HPDE6-E6E7 (cell line): ENCODE data around the gene DUS3L.
A peak's percentile ranks its signal among the peaks of the same experiment; 100 is the strongest.

Source experiments
- DNase-seq: peaks from one replicate; pipeline ENCODE4 v3.0.0; 2011; ENCODE audit warnings: missing footprints; ENCODE audit errors: extremely low spot score

DUS3L gene, protein sequence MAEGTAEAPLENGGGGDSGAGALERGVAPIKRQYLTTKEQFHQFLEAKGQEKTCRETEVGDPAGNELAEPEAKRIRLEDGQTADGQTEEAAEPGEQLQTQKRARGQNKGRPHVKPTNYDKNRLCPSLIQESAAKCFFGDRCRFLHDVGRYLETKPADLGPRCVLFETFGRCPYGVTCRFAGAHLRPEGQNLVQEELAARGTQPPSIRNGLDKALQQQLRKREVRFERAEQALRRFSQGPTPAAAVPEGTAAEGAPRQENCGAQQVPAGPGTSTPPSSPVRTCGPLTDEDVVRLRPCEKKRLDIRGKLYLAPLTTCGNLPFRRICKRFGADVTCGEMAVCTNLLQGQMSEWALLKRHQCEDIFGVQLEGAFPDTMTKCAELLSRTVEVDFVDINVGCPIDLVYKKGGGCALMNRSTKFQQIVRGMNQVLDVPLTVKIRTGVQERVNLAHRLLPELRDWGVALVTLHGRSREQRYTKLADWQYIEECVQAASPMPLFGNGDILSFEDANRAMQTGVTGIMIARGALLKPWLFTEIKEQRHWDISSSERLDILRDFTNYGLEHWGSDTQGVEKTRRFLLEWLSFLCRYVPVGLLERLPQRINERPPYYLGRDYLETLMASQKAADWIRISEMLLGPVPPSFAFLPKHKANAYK

DNA sequence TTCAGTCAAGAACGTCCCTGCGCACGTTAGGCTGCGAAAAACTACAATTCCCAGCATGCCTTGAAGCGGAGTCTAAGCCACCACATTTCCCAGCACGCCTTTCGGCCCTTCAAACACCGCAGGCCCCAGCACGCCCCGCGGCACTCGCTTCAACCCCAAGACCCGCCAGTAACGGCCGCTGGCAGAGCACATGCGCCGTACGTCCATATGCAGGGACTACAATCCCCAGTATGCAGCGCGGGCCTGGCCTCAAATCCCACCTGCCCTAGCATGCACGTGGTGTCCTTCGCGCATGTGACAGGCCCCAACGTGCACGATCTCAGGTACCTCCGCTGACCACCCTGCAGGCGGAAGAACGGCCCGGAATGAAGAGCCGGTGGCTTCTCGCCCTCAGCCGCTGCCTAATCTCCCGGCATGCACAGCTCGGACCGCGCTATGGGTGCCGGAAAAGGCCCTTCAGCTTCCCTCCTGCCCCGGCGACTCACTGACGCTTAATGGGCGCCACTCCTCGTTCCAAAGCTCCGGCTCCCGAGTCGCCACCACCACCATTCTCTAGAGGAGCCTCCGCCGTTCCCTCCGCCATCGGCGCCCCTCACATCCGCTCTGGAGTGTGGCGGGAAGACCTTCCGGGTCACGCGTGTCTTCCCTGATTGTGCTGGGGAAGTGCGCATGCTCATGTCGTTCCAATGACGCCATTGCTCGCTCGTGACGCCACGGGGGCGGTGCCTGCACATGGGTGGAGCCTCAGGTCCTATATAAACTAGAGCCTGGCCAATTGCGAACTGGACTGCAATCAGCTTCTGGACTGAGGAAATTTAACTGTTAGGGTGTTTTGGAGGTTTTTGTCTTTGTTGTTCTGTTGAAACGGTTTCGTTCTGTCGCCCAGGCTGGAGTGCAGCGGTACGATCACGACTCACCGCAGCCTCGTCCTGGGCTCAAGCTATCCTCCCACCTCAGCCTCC is at the start of gene DUS3L:
DUS3L (minus strand) TSS at position 605 of the 962 bp plus-strand sequence; CDS start at position 583, 22 bp downstream.
- peak; percentile 99 for DNase-seq

DNA sequence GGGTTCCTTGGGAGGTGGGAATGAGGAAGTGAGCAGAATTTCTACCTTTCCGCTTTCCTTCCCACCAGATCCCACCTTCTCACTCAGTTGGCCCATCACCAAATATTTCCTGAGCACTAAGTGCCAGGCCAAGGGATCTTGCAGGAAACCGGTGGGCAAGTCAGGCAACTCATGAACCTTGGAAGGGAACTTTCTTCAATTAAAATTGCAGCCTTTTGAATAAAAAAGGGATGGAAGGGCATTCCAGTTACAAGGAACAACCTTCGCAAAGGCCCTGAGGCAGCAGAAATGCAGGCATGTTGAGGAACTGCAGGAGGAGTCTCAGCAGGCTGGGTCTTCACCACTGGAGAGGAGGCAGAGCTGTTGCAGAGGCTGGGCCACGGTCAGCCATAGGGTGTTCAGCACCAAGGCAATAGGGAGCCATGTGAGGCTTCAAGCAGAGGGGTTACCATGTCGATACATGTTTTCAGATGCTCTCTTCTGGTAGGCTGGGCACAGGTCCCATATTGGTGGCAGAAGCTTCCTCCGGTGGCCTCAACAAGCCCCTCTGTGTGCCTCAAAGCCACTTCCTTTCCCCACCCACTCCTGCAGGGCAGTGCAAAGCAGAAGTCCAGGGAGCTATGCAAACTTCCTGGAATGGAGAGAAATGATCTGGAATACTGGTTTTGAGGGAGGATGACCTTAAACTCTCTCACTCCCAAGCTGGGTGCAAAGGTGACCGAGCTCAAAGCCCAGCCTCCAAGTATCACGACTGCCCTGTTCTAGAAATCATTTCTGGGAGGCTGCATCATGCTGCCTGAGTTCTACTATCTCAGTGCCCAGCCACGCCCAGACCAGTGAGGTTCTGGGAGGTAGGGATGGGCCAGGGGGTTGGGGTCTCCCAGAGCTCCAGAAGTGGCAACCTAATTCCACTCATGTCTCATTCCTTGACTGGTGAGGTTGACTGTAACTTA is 48.4 kb upstream of the DUS3L start, which contains the start of gene FUT6:
FUT6 (minus strand) TSS at position 638 of the 953 bp plus-strand sequence. CDS start 7,135 bp downstream, outside the sequence.
- no peak for DNase-seq

DNA sequence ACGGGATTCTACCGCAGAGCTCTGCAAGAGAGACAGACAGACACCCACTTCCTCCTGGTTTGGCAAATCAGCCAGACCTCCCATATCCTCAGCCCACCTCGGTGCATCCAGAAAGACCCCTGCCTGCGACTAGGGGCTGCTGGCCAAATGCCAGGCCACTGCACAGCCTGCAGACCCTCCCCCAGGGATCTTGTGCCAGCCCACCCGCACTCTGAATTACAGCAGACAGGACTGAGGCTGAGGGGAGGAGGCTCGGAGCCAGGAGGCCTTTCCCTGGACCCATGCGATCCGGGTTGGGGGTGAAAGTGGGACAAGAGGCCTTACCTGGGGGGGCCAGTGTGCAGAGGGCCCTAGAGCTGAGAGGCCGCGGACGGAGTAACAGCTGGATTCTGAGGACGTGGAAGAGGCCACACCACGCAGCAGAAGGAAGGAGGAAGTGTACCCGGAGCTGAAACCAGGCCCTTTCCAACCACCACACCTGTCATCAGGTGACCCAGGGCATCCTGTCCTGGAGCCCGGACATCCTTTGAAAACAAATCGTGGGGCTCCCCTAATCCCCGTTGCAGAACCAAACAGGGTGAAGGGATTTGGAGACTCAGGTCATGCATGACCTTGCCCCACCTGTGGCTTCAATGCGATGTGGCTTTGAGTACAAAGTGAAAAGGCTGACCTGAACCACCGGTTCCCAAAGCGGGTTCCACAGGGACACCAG is 47.5 kb upstream of the DUS3L start:
- DNase-seq, result no peak

DNA sequence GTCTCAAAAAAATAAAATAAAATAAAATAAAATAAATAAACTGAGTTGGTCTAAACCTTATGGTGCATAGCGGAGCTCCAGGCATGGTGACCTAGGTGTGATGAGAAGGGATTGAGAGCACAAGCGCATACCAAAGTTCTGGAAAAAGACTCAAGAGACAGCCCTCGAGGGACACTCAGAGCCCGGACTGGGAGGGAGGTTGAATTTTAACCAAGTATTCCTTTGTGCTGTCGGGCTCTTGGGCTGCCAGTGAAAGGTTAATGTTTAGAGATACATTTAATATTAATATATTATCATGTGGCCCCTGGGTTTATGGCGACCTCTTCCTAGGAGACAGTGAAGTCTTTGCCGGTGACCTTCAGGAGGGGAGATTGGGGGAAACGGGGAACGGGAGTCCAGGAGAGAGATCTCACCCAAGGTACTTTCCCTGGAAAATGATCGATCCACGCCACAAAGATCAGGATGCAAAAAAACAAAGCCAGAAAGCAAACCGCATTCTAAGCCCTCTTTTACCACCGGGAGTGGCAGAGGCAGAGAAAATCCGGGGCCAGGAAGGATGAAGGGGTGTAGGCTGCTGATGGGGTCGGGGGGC is 46.9 kb upstream of the DUS3L start:
- DNase-seq, result no peak

DNA sequence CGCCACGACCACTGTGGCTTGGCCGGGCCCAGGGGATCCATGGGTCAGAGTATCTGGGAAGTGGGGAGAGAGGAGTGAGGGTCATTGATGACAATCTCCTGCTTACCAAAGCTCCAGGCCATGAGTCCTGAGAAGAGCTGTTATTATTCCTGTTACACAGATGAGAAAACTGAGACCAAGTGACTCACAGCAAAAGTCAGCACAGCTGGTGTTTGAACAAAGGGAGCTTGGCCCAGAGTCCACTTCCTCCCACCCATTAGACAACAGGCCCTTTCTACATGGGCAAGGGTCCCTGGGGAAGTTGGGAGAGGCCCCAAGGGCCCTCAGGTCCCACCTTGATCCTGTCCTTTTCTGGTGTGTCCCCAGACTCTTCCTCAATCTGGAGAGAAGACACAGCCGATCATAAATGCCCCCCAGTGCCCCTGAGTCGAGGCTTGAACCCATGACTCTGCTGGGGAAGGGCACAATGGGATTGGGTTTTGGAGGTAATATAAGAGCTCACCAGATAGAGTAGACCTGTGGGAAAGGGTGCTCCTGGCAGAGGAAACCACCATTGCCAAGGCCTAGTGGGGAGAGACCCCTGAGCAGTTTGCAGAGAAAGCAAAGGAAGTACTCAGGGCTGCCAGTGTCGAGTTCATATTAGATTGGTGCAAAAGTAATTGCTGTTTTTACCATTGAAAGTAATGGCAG is 41.7 kb upstream of the DUS3L start:
- DNase-seq, result no peak

DNA sequence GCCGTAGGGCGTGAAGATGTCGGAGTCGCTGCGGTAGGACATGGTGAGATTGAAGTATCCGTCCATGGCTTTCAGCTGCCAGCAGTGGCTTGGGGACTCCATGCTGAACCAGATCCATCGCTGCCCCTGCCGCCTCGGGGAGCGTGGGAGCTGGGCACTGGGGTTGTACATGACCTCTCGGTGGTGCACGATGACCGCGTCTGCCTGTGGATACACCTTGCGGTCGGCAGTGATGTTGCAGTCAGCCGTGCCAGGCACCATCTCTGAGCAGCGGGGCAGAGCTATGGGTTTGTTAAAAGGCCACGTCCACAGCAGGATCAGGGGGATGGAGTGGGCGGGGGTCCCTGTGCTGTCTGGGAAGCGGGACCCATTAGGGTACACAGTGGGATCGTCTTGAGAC is 41.1 kb upstream of the DUS3L start:
- no peak for DNase-seq

DNA sequence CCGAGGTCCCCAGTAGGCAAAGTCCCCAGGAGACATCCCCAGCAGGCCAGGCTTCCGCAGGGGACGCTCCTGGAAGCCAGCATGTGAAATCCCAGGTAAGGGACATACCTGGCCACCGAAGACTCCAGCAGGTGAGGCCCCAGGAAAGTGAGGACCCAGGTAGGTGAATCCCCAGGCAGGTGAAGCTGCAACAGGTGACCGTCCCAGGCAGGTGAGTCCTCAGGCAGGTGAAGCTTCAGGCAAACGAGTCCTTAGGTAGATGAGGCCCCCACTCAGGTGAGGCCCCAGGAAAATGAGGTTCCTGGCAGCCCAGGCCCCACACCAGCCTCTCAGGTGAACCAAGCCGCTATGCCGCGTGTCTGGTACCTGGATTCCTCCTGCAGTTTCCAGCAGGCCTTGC is 40.2 kb upstream of the DUS3L start:
- no peak for DNase-seq

DNA sequence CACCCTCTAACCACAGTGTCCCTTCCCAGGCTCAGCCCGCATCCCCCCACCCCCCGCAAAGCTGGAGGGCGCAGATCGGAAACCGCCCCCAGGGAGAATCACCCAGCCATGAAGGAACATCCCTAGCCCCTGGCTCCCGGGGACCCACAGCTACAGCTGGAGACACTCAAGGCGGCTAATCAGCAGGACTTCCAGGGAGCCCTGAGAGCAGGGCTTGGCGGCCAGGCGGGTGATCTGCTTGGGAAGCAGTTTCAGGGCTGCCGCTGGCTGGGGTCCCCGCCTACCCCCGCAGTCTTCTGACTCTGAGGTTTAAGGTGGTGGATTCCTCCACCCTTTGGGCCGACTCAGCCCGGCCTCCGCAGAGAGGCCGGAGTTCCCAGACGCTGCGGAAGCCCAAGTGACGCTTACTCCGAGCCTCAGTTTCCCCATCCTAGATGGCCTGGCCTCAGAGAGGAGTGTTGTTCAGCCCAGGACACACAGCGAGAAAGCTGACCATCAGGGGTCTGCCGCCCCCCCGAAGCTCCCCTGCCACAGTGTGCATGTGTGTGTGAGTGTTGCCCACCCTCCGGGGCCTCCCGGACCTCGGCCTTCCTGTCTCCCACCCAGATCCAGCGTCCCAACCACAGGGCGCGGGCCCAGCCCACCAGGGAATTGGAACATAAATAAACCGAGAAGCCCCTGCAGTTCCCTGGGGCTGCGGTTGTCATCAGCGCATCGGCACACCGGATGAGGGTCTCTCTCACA is 38.8 kb upstream of the DUS3L start:
- no peak for DNase-seq

DNA sequence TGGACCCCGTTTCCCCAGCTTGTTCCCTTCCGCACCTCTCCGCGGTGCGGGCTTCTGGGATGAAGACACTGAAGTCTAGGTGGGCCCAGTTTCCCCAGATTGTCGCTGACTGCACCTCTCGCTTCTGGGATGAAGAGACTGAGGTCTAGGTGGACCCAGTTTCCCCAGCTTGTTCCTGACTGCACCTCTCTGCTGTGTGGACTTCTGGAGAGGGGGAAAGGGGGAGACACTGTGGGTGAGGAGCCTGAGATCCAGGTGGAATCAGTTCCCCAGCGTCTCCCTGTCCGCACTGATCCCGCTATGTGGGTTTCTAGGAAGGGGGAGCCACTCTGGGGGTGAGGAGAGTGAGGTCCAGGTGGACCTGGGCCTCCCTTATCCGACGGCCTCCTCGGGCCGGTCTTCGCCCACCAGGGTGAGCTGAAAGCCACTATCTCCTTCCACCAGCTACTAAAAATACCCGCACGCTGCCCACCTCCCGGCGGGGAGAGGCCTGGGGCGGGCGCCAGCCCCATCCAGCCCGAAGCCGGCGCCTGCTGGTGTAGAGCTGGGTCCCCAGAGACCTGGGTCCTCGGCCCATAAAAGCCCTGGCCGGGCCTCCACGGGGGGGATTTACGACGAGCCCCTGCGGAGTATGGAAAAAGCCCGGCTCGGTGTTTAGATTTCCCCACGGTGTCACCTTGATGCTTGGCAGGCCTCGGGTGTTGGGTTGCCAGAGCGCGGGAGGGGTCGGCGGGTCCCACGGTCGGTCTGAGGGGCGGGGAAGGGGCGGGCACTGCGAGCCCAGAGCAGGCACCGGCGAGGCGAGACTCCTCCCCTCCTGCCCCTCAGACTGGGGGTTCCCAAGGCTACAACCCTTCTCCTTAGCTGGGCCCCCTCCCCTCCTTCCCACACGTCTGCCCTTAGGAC is 38.0 kb upstream of the DUS3L start:
- DNase-seq, result no peak

DNA sequence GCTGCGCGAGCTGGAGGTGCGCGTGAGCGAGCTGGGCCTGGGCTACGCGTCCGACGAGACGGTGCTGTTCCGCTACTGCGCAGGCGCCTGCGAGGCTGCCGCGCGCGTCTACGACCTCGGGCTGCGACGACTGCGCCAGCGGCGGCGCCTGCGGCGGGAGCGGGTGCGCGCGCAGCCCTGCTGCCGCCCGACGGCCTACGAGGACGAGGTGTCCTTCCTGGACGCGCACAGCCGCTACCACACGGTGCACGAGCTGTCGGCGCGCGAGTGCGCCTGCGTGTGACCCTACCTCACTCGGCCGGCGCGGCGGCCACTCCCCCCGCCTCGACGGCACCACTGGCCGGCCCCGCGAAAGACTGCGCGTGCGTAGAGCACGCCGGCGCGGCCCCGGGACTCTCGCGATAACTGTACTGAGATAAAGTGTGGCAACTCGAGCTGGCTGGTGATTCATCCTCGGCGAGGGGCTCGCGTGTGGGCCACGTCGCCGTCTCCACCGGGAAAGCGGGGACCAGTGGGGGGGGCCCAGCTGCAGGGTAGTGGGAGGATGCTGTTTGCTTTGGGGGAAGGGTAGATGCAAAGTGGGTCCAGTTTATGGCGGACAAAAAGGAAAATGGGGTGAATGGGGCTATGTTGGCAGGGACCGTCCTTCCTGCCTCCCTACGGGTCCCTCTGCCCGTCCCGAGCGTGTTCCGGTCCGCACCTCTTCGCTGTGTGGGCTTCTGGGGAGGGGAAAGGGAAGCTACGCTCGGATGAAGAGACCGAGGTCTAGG is 37.1 kb upstream of the DUS3L start:
- peak; percentile 94 for DNase-seq

DNA sequence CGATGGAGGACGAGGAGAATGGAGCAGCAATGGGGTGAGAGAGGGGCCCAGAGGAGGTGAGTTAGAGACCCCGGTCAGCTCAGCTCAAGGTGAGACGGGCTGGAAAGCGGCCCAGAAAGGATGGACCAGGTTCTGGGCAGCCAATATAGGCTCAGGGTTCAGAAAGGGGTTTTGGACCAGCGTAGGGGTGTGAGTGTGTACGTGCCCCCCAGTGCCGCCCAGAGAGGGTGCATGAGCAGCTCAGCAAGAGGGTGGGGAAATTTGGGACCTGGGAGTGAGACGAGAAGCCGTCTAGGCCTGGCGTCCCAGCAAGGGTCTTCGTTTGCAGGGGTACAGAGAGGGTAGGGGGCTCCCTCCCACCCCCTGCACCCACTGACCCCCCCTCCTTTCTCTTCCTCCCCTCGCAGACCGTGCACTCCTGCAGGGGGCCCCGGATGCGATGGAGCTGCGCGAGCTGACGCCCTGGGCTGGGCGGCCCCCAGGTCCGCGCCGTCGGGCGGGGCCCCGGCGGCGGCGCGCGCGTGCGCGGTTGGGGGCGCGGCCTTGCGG is 36.5 kb upstream of the DUS3L start:
- no peak for DNase-seq

DNA sequence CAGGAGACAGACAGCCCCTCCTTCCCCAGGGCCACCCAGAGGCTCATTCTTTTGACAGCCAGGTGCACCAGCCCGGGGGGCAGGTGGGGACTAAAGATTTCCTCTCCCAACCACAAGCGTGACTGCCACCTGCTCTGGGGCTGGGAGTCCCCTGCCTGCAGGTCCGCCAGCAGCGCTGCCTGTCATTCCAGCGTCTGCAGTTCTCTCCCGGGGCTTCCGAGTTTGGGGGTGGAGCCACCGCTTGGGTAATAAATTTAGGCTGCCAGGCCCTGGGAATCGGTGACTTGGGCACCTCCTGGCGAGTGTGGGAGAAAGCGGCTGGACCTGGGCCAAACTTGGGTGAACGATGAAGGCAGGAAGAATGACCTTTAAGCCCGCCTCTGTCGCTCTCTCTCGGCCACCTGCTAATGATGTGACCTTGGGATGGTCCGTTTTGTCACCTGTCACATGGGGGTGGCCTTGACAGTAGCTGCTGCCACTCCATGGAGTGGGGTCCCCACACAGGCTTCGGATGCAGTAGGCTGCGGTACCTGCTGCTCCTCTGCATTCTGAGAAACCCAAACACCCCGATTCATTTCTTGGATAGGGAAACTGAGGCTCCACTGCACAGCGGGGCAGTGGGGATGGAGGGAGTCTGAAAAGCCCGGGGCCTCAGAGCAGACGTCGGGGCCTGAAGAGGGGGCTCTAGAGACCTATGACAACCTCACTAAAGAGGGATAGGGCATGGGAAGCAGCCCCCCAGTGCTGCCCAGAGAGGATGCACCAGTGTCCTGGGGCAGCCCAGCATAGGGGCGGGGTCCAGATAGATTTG is 35.8 kb upstream of the DUS3L start:
- peak; percentile 48 for DNase-seq

DNA sequence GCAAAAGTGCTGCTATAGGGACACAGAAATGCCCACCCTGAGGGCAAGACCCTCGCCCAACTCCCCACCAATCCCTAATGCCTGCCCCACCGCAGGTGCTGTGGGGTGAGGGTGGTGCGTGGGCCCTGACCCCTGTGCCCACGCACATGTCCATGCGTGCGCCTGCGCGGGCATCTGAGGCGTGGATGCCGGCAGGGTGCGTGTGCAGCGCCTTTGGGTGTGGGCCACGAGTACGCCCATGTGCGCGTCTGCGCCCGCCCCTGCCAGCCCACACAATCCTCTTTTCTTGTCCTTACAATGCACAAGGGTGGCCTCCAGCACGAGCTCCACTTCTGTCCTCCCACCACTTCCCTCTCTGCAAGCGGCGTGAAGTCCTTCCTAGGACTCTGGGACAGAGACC is 34.2 kb upstream of the DUS3L start:
- DNase-seq, result no peak

DNA sequence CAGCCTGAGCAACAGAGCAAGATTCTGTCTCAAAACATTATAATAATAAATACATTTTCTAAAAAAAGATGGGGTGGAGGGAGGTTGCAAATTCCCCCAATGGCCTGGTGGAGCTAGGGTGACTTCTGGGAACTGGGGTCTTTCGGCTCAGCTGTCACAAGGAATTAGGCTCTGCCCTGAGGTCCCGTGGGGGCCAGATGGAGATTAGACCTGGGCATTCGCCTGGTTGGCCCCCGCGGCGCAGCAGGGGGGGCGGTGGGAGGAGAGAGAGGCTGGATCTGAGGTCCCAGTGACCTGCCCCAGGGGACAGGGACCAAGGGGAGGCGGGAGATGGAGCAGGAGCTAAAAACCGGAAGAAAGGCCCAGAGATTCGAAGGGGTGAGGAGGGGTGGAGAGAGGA is 33.8 kb upstream of the DUS3L start:
- DNase-seq, result no peak

DNA sequence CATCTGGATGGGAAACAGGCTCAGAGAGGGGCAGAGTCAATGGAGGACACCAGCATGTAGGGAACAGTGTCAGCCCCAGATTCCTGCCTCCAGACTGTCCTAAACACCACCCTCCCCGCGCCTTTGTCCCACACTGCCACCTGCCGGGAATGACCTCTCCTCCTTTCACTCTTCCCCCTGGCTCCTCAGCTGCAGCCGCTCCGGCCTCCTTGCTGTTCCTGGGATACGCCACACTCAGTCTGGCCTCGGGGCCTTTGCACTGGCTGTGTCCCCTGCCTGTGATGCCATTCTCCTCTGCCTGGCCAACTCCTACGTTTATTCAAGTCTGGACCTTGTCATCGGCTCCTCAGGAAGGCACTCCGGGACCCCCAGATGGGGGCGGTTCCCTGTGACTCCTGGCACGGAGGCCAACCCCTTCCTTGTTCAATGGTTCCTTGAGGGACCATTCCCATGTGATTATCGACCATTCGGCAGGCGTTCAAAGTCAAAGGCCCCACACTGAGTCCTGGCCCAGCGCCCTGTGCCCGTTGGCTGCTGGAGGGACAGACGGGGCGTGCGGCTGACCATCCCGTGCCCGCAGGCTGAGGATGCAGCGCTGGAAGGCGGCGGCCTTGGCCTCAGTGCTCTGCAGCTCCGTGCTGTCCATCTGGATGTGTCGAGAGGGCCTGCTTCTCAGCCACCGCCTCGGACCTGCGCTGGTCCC is 32.8 kb upstream of the DUS3L start:
- DNase-seq, result no peak
